NB4 (cell line): ENCODE measurements around the gene GID8.
A peak's percentile ranks its signal among the peaks of the same experiment; 100 is the strongest.

Experiments used
- DNase-seq: peaks from one replicate; pipeline ENCODE4 v3.0.0; 2010; ENCODE audit warnings: low read depth
- H3K4me3 ChIP-seq: one replicate; pipeline ENCODE4 v1.5.1; 2011; ENCODE audit warnings: mild to moderate bottlenecking, low read depth, low read length, moderate library complexity
- MYC ChIP-seq: IDR thresholded peaks from 2 replicates; pipeline ENCODE4 v1.6.1; 2011; ENCODE audit warnings: low read depth, low read length
- POLR2A ChIP-seq: IDR thresholded peaks from 2 replicates; pipeline ENCODE4 v1.6.1; 2011; ENCODE audit warnings: mild to moderate bottlenecking; ENCODE audit not compliant: insufficient read length; ENCODE audit errors: extremely low read depth
- TF ChIP-seq, protein P1 (sequence below): IDR thresholded peaks from one replicate; pipeline ENCODE4 v1.5.1; 2012; ENCODE audit warnings: low read depth, low read length
- TF ChIP-seq, protein P2 (sequence below): IDR thresholded peaks from 2 replicates; pipeline ENCODE4 v1.6.1; 2011; ENCODE audit warnings: low read depth, low read length

The GID8 gene

DNA sequence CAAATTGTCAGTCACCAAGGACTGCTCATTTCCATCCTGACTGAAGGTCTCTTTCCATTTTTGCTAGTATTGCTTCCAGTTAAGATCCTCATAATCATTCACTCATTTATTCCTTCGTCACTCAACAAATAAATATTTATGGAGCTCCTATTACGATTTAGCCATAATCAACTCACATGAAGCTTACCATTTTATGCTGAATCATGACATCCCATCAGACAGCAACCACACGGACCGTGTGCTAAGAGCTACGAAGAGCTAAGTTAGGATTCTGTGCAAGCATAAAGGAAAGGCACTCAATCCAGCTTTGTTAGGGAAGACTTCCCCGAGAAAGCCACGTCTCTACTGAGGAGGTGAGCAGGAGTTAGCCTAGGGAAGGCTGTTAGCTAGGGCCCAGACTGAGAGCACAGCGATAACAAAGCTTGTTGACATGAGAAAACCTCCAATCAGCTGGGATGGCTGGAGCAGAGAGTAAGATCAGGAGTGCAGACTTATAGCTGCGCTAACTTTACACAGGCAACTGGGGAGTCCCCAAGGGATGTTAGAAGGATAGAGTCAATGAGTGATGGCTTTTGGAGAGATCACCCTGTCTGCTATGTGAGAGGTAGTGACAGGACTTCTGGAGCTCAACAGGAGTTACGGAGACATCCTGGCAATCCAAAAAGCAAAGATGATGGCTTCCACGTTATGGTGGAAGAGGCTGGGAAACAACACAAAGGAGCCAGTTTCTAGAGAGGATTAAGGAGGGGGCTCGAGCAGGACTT lies 2.6 kb upstream of the GID8 start:
- TF ChIP-seq, protein P1, sequence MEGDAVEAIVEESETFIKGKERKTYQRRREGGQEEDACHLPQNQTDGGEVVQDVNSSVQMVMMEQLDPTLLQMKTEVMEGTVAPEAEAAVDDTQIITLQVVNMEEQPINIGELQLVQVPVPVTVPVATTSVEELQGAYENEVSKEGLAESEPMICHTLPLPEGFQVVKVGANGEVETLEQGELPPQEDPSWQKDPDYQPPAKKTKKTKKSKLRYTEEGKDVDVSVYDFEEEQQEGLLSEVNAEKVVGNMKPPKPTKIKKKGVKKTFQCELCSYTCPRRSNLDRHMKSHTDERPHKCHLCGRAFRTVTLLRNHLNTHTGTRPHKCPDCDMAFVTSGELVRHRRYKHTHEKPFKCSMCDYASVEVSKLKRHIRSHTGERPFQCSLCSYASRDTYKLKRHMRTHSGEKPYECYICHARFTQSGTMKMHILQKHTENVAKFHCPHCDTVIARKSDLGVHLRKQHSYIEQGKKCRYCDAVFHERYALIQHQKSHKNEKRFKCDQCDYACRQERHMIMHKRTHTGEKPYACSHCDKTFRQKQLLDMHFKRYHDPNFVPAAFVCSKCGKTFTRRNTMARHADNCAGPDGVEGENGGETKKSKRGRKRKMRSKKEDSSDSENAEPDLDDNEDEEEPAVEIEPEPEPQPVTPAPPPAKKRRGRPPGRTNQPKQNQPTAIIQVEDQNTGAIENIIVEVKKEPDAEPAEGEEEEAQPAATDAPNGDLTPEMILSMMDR = no peak
- TF ChIP-seq MYC (no peak), POLR2A (no peak)
- TF ChIP-seq, protein P2, sequence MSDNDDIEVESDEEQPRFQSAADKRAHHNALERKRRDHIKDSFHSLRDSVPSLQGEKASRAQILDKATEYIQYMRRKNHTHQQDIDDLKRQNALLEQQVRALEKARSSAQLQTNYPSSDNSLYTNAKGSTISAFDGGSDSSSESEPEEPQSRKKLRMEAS = no peak
- DNase-seq = no peak
- H3K4me3 ChIP-seq = peak overlapping the region; percentile 26

DNA sequence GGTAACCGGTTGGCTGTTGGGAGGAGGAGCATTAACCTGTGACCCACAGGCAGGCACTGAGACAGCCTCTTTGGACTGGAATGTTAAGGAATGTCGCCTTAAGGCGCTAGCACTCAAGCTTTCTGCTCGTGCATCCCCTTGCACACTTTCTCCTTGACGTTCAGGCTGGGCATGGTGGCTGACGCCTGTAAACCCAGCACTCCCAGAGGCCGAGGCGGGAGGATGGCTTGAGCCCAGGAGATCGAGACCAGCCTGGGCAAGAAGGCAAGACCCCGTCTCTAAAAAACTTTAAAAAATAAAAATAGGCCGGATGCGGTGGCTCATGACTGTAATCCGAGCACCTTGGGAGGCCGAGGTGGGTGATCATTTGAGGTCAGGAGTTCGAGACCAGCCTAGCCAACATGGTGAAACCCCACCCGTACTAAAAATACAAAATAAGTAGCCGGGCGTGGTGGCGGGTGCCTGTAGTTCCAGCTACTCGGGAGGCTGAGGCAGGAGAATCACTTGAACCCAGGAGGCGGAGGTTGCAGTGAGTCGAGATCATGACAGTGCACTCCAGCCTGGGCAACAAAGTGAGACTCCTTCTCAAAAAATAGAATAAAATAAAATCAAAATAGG lies 1.9 kb upstream of the GID8 start:
- peak overlapping the region; percentile 98 for H3K4me3 ChIP-seq
- TF ChIP-seq POLR2A (no peak), MYC (no peak)
- TF ChIP-seq, protein P1 = no peak
- TF ChIP-seq, protein P2 = no peak
- no peak for DNase-seq

DNA sequence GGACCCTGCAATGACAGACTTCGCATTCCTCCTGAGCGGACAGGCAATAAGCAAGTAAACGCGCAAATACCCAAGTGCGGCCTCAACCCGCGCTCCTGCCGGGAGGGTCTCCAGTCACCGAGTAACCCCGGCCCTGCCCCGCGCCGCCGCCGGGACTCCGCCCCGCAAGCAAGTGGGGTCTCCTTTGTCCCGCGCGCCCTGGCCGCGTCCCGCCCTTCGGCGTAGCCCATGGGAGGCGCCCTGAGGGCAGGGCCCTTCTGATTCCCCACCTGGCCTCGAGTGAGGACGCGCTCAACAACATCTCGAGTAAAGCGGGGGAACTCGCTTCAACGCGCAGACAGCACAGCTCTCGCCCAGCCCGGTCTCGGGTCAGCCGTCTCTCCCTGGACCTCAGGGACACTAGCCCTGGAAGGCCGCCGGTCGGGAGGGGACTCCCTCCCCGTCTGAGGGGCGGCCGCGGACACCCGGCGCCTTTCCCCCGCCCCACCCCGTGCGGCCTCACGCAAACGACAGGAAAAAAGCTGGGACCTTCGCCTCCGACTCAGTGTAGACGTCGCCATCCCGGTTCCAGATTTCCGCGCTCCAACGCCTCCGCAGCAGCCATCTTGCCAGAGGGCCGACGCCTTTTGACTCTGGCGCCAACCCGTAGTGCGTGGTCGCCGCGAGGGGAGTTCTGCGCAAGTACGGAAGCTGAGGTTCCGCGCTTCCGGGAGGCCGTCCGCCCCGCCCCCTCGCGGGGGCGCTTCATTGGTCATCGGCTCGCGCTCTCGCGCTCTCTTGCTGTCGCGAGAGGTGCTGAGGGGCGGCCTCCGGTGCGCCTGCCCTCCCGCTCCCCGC lies 461 bp upstream of the GID8 start:
- TF ChIP-seq, protein P2 = peak; percentile 94
- TF ChIP-seq, protein P1 = no peak
- TF ChIP-seq MYC (peak; percentile 99), POLR2A (peak; percentile 87)
- peak; percentile 98 for DNase-seq
- H3K4me3 ChIP-seq = peak overlapping the region; percentile 98

DNA sequence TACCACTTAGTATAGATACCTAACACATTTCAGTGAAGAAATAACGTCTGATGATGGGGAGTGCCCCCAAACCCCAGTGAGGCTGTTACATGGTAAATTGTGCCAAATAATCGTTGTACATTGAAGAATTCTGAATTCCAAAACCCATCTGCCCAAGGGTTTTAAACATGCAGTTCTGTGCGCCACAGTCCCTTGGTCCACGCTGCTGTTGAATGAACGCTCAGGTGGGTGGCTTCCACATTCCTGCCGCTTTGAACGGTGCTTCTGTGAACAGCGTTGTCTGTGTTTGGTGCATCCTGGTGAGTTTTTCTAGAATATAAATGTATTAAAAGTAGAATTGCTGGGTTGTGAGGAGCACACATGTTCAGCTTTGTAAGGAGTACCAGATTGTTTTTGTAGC lies 2.9 kb downstream of the GID8 start:
- TF ChIP-seq, protein P1 = no peak
- no peak for TF ChIP-seq MYC
- no peak for TF ChIP-seq POLR2A
- TF ChIP-seq, protein P2 = no peak
- DNase-seq = no peak
- no peak overlapping the region for H3K4me3 ChIP-seq

DNA sequence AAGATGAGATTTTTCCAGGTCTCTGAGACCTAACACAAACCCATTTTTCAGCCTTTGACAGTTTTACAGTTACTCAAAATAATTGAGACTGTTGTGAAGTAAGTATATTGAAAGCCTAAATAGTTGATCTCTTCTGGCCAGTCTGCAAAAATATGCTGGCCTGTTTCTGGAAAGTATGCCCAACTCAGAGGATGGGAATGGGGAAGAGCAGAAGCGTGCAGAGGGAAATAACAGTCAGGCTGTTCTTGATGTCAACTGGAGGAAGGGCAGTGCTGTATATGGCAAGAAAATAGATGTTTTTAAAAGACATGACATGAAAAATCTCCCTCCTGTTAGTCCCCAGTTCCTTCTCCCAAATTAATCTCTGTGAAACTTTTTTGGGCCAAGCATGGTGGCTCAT lies 3.8 kb downstream of the GID8 start:
- H3K4me3 ChIP-seq = no peak overlapping the region
- no peak for DNase-seq
- TF ChIP-seq, protein P1 = no peak
- TF ChIP-seq POLR2A = no peak
- no peak for TF ChIP-seq MYC
- TF ChIP-seq, protein P2 = no peak
